Gastrocnemius medialis (tissue), 4 donors: Measurements from ENCODE around the gene CACNA1C.

ENCODE experiments used
- POLR2A ChIP-seq, 2 donors: fragments of 450-650 bp; IDR thresholded peaks; one replicate each; pipeline ENCODE4 v1.6.1; 2017; ENCODE audit warnings: antibody characterized with exemption in 2 of 2, mild to moderate bottlenecking in 2 of 2, moderate library complexity in 2 of 2
- TF ChIP-seq, protein P1 (sequence below), 5 experiments: fragments of 450-650 bp in 3 of 5; fragments of 200-600 bp in 2 of 5; sonication (generic) in 2 of 5; IDR thresholded peaks in 4 of 5; conservative IDR thresholded peaks in 1 of 5; 1 replicate in 4 of 5; 2 replicates in 1 of 5; pipeline ENCODE4 v1.5.1; 2016 to 2019; ENCODE audit warnings: antibody characterized with exemption in 5 of 5, mild to moderate bottlenecking in 3 of 5, moderate library complexity in 3 of 5

DNA sequence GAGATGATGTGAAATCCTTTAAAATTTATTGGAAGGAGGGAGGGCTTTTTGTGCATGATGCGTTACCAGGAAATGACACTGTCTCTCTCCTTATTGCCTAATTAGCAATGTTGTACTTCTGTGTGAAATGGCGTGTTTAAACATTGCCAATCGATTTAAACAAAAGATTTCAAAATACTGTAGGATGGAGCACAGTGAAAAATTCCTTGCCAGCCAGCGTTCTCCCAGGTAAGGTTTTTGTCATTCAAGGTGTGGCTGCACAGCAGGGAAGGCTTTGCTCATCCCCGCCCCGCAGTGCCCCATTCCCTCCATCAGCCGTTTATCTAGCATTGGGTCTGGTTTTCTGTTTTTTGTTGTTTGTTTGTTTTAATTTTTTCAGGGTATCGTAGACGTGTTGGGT lies 137.3 kb downstream of the CACNA1C start:
- TF ChIP-seq, protein P1, sequence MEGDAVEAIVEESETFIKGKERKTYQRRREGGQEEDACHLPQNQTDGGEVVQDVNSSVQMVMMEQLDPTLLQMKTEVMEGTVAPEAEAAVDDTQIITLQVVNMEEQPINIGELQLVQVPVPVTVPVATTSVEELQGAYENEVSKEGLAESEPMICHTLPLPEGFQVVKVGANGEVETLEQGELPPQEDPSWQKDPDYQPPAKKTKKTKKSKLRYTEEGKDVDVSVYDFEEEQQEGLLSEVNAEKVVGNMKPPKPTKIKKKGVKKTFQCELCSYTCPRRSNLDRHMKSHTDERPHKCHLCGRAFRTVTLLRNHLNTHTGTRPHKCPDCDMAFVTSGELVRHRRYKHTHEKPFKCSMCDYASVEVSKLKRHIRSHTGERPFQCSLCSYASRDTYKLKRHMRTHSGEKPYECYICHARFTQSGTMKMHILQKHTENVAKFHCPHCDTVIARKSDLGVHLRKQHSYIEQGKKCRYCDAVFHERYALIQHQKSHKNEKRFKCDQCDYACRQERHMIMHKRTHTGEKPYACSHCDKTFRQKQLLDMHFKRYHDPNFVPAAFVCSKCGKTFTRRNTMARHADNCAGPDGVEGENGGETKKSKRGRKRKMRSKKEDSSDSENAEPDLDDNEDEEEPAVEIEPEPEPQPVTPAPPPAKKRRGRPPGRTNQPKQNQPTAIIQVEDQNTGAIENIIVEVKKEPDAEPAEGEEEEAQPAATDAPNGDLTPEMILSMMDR (IDR thresholded peaks at IDR 0.05 in 4 of 5, conservative IDR thresholded peaks at IDR 0.05 in 1 of 5) = no peak
- TF ChIP-seq POLR2A (IDR thresholded peaks at IDR 0.05) = no peak
